RCC 7860 (cell line): ENCODE results near the gene ATRN.
"Not testable (repeated sequence)": the region's sequence is repeated elsewhere in the genome, so short reads cannot be mapped to it uniquely, and the experiment has no call there.

Experiments
- DNase-seq: peaks from one replicate; pipeline ENCODE4 v3.0.0-alpha.2; 2015; ENCODE audit warnings: low spot score
- FAIRE-seq: peaks from 2 replicates; lab custom pipeline; 2012; peaks lifted over from hg19 to GRCh38; lab: Jason Lieb, UNC

ATRN gene

DNA sequence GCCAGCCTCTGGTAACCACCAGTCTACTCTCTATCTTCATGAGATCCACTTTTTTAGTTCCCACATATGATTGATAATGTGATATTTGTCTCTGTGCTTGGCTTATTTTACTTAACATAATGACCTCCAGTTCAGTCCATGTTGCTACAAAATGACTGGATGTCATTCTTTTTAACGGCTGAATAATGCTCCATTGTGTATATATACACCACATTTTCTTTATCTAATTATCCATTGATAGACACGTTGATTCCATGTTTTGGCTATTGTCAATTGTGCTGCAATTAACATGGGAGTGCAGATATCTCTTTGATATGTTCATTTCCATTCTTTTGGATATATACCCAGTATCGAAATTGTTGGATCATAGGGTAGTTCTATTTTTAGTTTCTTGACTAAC is 89.3 kb downstream of the ATRN start:
- DNase-seq: no peak
- no peak for FAIRE-seq

DNA sequence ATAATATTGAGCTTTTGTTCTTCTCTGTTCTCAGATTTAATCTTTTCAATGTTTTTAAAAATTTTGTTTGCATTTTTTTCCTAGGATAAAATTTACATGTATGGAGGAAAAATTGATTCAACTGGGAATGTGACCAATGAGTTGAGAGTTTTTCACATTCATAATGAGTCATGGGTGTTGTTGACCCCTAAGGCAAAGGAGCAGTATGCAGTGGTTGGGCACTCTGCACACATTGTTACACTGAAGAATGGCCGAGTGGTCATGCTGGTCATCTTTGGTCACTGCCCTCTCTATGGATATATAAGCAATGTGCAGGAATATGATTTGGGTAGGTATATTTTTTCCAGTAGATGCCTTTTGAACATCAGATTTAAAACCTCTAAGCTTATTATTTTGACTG is 89.8 kb downstream of the ATRN start:
- no peak for DNase-seq
- no peak for FAIRE-seq

DNA sequence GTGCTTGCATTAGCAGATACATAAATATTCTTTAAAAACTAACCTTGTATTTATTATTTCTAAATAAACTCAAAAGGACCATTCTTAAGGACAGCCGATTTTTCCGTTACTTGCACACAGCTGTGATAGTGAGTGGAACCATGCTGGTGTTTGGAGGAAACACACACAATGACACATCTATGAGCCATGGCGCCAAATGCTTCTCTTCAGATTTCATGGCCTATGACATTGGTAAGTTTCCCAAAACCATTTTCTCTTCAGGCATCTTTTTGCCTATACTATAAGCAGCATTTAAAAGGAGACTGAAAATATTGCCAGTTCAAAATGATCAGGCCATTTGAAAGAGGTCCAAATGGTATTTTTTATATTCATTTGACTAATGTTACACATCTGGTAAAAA is 92.3 kb downstream of the ATRN start:
- no peak for DNase-seq
- FAIRE-seq: no peak

DNA sequence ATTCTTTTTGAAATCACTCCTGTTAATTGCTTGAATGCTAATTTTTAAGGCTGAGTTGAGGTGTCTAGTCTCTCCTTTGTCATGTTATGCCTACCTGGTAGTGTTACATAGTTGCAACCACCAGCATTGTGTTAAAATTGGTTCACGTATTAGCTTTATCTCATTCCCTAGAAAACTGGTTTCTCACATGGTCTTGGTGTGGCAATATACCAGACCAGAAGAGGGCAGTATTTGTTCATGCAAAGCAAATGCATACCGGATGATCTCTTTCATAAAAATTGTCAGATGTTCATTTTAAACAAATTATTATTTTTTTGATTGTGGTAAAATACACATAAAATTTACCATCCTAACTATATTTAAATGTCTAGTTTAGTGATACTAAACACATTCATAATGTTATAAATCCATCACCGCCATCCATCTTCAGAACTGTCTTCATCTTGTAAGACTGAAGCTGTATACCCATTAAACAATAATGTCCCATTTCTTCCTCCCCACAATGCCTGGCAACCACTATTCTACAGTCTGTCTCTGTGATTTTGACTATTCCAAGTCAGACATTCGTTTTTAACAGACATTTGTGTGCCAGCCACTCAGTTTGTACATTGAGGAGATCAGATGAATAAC is 92.8 kb downstream of the ATRN start:
- FAIRE-seq (peak; percentile 56), DNase-seq (peak; percentile 21)

DNA sequence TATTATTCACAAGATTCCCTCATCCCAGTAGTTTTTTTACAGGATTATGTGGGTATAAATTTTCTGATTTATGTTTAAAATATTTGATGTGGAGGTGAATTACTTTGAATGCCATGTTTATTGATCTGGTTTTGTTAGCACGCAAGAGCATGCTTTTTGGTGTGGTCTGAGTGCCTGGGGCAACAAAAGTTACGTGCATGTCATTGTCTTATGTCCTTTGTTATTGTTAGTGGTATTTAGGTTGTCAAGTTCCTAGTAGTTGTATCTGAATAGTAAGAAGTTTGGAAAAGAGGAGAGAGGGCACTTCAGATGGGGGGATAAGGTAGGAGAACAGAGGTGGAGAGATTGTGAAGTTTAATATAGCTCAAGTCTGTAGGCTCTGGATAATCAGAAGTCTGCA is 95.0 kb downstream of the ATRN start:
- DNase-seq (no peak), FAIRE-seq (no peak)

DNA sequence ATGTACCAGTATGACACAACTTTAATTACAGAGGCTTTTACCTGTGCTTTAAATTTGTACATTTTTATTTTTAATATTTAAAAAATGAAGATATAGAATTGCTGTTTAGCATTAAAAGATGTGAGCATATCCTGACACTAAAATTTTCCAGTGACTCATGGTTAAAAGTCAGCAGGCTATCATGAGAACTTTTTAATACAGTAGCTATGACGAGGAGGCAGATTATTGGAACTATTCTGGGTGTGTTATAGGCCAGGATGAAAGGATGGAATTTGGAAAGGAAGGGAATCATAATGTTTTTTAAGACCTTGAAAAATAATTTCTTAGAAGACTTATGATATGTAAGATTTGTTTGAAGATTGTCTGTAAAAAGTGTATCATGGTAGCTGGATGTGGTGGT is 101.3 kb downstream of the ATRN start:
- FAIRE-seq: no peak

DNA sequence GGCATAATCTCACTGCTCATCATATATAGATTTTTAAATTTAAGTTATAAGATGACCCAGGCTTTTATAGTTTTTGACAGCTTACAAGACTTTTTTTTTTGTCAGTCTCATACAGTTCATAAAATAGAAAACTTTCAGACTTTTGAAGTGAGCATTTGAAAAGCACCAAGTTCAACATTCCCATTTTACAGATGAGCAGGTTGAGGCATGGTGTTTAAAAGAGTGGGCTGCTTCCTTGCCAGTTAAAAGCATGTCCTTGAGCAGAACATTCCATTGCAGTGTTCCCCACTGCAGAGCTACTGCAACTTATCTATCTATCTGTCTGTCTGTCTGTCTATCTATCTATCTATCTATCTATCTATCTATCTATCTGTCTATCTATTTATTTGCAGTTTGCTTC is 105.5 kb downstream of the ATRN start:
- no peak for FAIRE-seq
- no peak for DNase-seq

More for the DNA sequence above, 101.3 kb downstream of the ATRN start:
- DNase-seq: no peak

DNA sequence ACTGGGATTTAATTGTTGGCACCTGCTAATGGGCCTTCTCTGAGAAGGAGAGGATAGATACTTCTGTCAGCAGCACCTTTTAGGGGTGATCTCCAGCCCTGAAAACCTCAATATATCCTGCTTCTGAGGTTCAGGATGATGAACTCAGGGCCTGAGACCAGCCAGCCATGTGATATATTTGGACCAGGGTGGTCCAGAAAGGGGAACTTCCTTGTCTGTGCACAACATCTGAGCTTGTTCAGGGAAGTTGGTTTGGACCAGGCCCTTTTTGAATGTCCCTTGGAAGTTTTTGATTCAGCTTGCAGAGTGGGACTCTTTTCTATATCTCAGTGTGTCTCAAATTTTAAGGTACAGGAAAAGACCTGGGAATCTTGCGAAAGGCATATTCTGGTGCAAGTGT is 106.5 kb downstream of the ATRN start:
- FAIRE-seq (no peak), DNase-seq (no peak)

DNA sequence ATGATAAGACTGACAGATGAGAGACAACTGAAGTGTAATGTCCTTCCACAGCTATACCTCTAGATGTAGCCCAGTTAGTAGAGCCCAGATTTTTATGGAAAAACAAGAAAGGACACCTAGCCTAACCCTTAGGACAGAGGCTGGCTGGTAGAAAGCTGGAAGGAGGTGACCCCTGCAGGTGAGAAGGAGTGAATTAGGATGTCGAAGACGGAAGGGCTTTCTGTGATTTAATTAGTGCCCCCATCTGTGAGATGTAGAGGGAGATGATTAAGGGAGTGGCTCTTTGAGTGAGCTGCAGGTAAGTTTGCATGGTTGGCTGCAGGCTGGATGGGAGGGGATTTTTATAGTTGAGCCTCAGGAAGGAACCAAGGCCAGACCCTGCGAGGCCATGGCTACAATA is 109.6 kb downstream of the ATRN start:
- FAIRE-seq (no peak), DNase-seq (no peak)

DNA sequence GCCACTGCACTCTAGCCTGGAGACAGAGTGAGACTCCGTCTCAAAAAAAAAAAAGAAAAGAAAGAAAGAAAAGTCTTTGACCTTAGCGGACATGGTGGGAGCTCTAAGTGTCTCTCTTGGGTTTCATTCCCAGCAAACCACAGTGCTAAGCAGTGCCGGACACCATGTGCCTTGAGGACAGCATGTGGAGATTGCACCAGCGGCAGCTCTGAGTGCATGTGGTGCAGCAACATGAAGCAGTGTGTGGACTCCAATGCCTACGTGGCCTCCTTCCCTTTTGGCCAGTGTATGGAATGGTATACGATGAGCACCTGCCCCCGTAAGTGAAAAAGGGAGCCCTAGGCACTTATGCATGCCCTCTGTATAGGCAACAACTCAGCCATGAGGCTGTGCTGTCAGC is 112.9 kb downstream of the ATRN start:
- no peak for FAIRE-seq
- no peak for DNase-seq

DNA sequence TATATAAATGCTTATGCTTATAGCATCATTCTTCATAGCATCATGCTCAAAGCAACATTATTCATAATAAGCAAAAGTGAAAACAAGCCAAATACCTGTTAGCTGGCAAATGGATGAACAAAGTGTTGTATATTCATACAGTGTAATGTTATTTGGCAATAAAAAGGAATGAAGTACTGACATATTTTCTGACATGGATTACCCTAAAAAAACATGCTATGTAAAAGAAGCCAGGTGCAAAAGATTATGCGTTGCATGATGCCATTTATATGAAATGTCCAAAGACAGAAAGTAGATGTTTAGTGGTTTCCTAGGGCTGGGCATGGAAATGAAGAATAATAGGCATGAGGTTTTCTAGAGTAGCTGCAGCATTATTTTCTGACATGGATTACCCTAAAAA is 115.3 kb downstream of the ATRN start:
- DNase-seq (no peak), FAIRE-seq (no peak)

DNA sequence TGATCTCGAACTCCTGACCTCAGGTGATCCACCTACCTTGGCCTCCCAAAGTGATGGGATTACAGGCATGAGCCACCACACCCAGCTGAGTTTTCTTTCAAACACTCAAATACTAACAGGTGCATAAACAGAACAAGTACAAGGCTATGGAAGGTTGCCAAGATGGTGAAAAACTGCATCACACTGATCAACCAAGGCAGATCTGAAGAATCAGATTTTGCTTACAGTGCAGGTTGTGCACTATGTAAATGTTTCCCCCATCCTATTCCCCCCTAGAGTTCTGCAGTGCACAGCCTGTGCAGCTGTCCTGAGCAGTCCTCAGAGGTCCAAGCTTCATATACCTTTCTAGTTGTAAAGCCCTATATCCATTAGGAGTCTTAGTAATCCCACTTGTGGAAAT is 119.3 kb downstream of the ATRN start:
- no peak for FAIRE-seq
- DNase-seq: no peak

DNA sequence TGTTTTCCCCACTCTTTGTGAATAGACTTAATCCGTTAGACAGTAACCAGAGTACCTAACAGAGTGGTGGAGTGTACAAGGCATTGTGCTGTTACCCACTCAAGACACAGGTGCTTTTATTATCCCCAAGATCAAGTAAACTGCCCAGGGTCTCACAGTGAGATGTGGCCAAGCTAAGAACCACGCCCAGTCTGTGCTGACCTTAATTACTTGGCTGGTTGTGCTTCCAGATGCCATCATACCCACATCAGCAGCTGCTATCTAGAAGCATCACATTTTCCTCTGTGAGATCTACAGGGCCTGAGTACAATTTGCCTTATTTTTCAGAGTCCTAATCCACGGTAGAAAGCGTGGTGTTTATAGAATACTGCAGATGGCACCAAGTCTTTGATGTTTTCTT is 122.1 kb downstream of the ATRN start:
- DNase-seq (no peak), FAIRE-seq (no peak)

DNA sequence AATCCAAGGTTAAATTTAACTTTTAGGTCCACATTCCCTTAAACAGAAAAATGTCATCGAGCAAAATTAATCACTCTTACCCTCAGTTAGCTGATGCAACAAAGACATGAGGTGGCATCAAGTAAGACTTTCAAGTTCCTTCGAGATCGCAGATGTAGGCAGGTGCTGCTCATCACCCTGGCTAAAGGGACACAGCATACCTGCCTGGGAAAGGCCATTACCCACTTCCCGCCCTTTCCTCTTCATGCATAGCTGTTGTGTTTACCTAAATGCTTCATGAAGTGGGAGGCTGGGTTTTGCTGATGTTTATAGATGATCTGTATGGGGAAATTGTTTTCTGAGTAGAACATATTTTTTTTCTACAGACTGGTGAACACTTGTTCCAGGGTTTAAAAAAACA is 124.7 kb downstream of the ATRN start:
- FAIRE-seq (no peak), DNase-seq (no peak)

DNA sequence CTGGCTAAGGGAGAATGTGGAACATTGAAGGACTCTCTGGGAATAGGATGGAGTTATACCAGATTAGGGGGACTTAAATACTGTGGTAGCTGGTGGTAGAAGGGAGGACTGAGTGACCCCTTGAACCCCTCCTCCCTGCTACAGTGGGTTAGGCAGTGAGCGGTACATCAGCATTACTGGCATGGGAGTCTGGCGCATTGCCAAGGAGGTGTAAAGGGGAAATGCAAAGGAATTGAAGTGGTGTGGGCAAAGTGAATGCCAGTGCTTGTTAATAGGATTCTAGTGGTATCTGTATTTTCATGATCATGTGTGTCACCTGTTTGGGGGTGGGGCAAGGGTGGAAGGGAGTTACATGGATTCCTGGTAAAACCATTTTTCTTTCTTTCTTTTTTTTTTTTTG is 132.3 kb downstream of the ATRN start:
- DNase-seq (no peak), FAIRE-seq (no peak)

DNA sequence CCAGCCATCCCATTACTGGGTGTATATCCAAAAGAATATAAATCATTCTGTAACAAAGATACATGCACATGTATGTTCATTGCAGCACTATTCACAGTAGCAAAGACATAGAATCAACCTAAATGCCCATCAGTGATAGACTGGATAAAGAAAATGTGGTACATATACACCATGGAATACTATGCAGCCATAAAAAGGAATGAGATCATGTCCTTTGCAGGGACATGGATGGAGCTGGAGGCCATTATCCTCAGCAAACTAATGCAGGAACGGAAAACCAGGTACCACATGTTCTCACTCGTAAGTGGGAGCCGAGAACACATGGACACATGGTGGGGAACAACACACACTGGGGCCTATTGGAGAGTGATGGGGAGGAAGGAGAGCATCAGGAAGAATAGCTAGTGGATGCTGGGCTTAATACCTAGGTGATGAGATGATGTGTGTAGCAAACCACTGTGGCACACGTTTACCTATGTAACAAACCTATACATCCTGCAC is 134.6 kb downstream of the ATRN start:
- DNase-seq, FAIRE-seq: not testable (repeated sequence)

DNA sequence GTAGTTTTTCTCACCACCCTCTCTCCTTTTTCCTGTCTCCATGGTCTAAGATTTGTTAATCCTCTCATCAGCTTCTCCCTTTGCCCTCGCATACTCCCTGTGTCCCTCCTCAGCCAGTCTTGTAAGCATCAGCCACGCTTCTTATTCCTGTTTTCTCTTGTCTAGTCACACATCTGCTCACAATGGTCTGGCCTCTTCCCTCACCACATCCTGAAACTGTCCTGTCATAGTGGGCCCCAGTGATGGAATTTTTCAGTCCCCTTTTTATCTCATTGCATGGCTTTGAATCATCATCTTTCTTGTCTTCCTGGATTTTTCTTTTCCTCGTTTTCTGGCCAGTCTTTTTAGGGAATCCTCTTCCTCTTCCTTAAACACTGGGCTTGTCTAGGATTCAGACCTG is 135.2 kb downstream of the ATRN start:
- DNase-seq: no peak
- no peak for FAIRE-seq

DNA sequence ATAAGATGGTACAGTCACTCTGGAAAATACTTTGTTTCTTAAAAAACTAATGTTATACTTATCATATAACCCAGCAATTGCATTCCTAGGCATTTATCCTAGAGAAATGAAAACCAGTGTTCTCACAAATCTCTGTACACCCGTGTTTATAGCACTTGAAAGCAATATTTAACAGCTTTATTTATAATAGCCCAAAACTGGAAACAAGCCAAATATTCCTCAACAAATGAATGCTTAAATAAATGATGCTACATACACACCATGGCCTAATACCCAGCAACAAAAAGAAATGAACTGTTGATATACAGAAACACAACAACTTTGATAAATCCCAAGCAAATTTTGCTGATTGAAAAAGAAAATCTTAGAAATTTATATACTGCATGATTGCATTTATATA is 141.1 kb downstream of the ATRN start:
- FAIRE-seq: no peak
- no peak for DNase-seq

DNA sequence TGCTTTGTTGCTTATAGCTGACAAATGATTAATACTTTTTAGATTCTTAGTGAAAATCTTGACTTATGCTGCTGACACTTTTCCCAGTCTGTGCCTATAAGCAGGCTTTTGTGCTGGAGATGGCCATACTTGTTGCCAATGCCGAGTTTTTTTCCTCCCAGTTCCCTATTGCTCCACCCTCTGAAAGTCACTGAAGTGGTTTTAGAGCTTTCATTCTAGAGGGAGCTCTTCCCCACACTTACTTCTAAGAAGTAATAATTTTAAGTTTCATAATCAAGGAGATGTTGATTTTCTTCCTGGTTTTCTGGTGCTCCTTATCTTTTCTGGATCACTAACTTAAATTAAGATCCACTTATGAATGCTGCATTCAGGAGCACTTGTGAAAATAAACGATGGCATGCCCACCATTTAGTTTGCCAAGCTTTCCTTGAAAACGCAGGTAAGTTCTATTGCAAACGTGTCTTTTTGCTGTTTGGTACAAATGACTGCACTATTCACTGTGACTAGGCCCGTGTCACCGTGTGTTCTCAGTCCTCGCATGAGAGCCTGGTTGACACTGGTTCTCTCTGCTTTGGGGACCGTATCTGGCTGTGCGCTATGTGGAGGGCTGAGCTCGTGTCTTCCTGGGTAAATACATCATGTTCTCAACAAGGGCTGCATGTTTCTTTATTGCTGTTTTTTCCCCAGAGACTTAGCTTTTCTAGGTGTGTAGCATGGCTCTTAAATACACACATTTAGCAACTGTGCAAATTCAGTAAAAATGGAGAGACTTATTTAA is 142.2 kb downstream of the ATRN start:
- DNase-seq (no peak), FAIRE-seq (no peak)

DNA sequence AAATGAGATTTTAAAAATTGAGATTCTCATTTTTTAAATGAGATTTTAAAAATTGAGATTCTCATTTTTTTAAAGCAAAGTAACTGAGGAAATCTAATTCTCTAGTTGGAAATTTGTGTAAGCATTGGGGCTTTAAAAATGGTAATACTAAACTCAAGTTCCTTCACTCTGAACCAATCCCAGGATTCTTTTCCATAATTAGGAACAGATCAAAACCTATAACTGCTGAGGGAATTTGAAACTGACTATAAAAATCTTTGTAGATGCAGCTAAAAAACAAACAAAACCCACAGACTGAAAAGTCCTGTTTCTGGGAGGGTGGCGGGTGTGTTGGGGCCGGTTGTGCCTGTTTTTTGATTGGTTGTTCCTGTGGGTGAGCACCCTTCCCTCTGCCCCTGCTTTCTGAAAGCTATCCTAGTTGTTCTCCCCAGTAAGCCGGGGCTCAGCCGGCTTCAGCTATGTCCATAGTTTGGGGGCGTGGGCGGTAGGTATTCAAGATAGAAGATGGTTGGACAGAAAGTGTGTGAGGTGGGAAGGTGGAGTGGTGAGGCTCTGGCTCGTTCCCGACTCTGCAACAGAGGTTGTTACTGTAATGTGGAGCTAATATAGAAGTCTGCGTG is 143.1 kb downstream of the ATRN start:
- DNase-seq (no peak), FAIRE-seq (no peak)

DNA sequence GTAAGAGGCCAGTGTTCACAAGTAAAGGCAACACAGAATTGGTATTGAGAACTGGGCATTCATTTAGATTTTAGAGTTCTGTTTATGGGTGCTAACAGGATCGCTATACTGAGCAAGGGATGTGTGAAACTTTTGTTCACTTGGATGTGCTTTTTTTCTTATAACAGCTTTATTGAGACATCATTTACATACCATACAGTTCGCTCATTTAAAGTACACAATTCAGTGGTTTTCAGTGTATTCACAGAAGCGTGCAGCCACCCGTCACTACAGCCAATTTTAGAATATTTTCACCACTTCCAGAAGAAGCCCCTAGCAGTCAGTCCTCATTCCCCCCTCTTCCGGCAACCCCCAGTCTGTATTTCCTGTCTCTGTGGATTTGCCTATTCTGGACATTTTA is 143.6 kb downstream of the ATRN start:
- FAIRE-seq (no peak), DNase-seq (no peak)

DNA sequence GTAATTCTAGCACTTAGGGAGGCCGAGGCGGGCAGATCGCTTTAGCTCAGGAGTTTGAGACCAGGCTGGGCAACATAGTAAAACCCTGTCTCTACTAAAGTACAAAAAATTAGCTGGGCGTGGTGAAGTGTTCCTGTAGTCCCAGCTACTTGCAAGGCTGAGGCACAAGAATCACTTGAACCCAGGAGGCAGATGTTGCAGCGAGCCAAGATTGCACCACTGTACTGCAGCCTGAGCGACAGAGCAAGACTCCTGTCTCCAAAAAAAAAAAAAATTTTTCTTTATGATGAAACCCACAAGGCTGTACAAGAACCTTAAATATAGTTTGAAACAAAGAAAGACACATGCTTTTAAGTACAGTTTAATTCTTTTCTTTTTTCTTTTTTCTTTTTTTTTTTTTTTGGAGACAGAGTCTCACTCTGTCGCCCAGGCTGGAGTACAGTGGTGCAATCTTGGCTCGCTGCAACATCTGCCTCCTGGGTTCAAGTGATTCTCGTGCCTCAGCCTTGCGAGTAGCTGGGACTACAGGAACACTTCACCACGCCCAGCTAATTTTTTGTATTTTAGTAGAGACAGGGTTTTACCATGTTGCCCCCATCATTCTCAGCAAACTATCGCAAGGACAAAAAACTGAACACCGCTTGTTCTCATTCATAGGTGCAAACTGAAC is 144.5 kb downstream of the ATRN start:
- not testable (repeated sequence) for FAIRE-seq, DNase-seq
